HG03354 (cell line): ENCODE measurements around the gene TTC34.

Experiments
- ATAC-seq: cut with Tn5 transposase; IDR thresholded peaks from one replicate; pipeline ENCODE4 v1.9.1; 2021; ENCODE audit warnings: mild to moderate bottlenecking; ENCODE audit not compliant: unreplicated experiment, poor library complexity, severe bottlenecking

The TTC34 gene

GRCh38 chr1:2645776-2646175 lies 155.7 kb downstream of the TTC34 start:
- ATAC-seq, result no peak

- ATAC-seq, result no peak
These were observed 156.3 kb downstream of the TTC34 start for GRCh38 chr1:2645143-2645542.

GRCh38 chr1:2644591-2645101 lies 156.8 kb downstream of the TTC34 start:
- ATAC-seq, result no peak

GRCh38 chr1:2644171-2644570 lies 157.3 kb downstream of the TTC34 start:
- no peak for ATAC-seq

- no peak for ATAC-seq
These were observed 157.9 kb downstream of the TTC34 start for GRCh38 chr1:2643414-2644077.

- ATAC-seq, result peak; percentile 90
These were observed 158.7 kb downstream of the TTC34 start for GRCh38 chr1:2642560-2643413.

GRCh38 chr1:2642131-2642559 lies 159.3 kb downstream of the TTC34 start:
- ATAC-seq, result peak; percentile 12

- no peak for ATAC-seq
These were observed 159.9 kb downstream of the TTC34 start for GRCh38 chr1:2641381-2642130.

- no peak for ATAC-seq
These were observed 160.9 kb downstream of the TTC34 start for GRCh38 chr1:2640626-2641025.

- ATAC-seq, result no peak
These were observed 161.6 kb downstream of the TTC34 start for GRCh38 chr1:2639607-2640521.

GRCh38 chr1:2639203-2639602 lies 162.3 kb downstream of the TTC34 start:
- no peak for ATAC-seq

- no peak for ATAC-seq
These were observed 162.9 kb downstream of the TTC34 start for GRCh38 chr1:2638466-2639115.

GRCh38 chr1:2637442-2638145 lies 163.9 kb downstream of the TTC34 start:
- ATAC-seq, result no peak

- no peak for ATAC-seq
These were observed 164.8 kb downstream of the TTC34 start for GRCh38 chr1:2636733-2637132.

- ATAC-seq, result no peak
These were observed 166.0 kb downstream of the TTC34 start for GRCh38 chr1:2635361-2636010.

- no peak for ATAC-seq
These were observed 167.5 kb downstream of the TTC34 start for GRCh38 chr1:2633936-2634491.

GRCh38 chr1:2633366-2633935 lies 168.0 kb downstream of the TTC34 start:
- no peak for ATAC-seq
